H1 (cell line): ENCODE measurements around the gene COL9A2. TPM values are rescaled to one million over a fixed set of nuclear protein-coding genes. Genes with fewer than 3 reads are reported as not detected.

Experiments
- CTCF ChIA-PET: fragments of 300-600 bp; sonication (Branson Sonifier 250); formaldehyde crosslinking; loops from one replicate; lab custom pipeline; 2021; ENCODE audit not compliant: partially characterized antibody; lab: Charles Lee
- POLR2A ChIA-PET: fragments of 300-600 bp; sonication (Branson Sonifier 250); formaldehyde crosslinking; loops from one replicate; lab custom pipeline; 2021; ENCODE audit warnings: inconsistent platforms; ENCODE audit not compliant: partially characterized antibody; lab: Charles Lee
- DNase-seq, 2 experiments: peaks; one replicate each; pipeline versions ENCODE4 v3.0.0 to v3.0.0-alpha.2; 2010 to 2022; ENCODE audit warnings: low spot score in 2 of 2, low read depth in 1 of 2, mixed read lengths in 1 of 2
- FAIRE-seq: peaks from 2 replicates; lab custom pipeline; 2011; peaks lifted over from hg19 to GRCh38; lab: Jason Lieb, UNC
- H2AFZ ChIP-seq: 2 replicates; pipeline ENCODE4 v1.8.1; 2012; ENCODE audit warnings: low read length, inconsistent platforms
- H2AK5ac ChIP-seq: 2 replicates; pipeline ENCODE4 v1.6.1; 2013; ENCODE audit warnings: low read depth, low read length
- H2BK120ac ChIP-seq: replicated peaks from 2 replicates; pipeline ENCODE3; 2013; ENCODE audit warnings: low read depth, low read length, inconsistent platforms
- H2BK12ac ChIP-seq: 2 replicates; pipeline ENCODE4 v1.6.1; 2013; ENCODE audit warnings: low read depth, low read length
- H2BK15ac ChIP-seq: 2 replicates; pipeline ENCODE4 v1.6.1; 2013; ENCODE audit warnings: low read length
- H2BK20ac ChIP-seq: 2 replicates; pipeline ENCODE4 v1.6.1; 2013; ENCODE audit warnings: low read length
- H2BK5ac ChIP-seq: 2 replicates; pipeline ENCODE4 v1.6.1; 2013; ENCODE audit warnings: low read depth, low read length
- H3K14ac ChIP-seq: 2 replicates; pipeline ENCODE4 v1.6.1; 2013; ENCODE audit warnings: inconsistent platforms; ENCODE audit not compliant: insufficient read length
- H3K18ac ChIP-seq: 2 replicates; pipeline ENCODE4 v1.6.1; 2013; ENCODE audit warnings: low read length; ENCODE audit errors: extremely low read depth
- H3K23ac ChIP-seq: 2 replicates; pipeline ENCODE4 v1.6.1; 2013; ENCODE audit warnings: inconsistent platforms; ENCODE audit not compliant: insufficient read length
- H3K23me2 ChIP-seq: 2 replicates; pipeline ENCODE4 v1.6.1; 2013; ENCODE audit warnings: low read depth, low read length
- H3K27ac ChIP-seq: 2 replicates; pipeline ENCODE4 v1.6.1; 2011; ENCODE audit warnings: low read depth, low read length, inconsistent platforms
- H3K27me3 ChIP-seq, 4 experiments: replicated peaks in 1 of 4; 1 replicate in 1 of 4; 2 replicates in 3 of 4; pipeline versions ENCODE4 v1.6.1 to v1.8.1; 2011 to 2013; ENCODE audit warnings: low read length in 3 of 4, mild to moderate bottlenecking in 3 of 4, inconsistent platforms in 2 of 4, mixed read lengths in 2 of 4, moderate library complexity in 1 of 4; ENCODE audit not compliant: control insufficient read depth in 3 of 4, insufficient read depth in 3 of 4; ENCODE audit errors: extremely low read depth in 1 of 4
- H3K36me3 ChIP-seq, 4 experiments: 2 replicates each; pipeline versions ENCODE4 v1.6.1 to v1.8.1; 2011 to 2013; ENCODE audit warnings: mild to moderate bottlenecking in 4 of 4, low read length in 3 of 4, moderate library complexity in 2 of 4, control low read depth in 1 of 4, inconsistent platforms in 1 of 4; ENCODE audit not compliant: insufficient read depth in 4 of 4, control insufficient read depth in 2 of 4
- H3K4ac ChIP-seq: replicated peaks from 2 replicates; pipeline ENCODE3; 2013; ENCODE audit warnings: low read length, low read depth, mixed read lengths, inconsistent platforms; ENCODE audit not compliant: insufficient read length
- H3K4me1 ChIP-seq, 4 experiments: replicated peaks in 1 of 4; 1 replicate in 1 of 4; 2 replicates in 3 of 4; pipeline versions ENCODE4 v1.6.1 to v1.8.1; 2011 to 2013; ENCODE audit warnings: low read length in 3 of 4, inconsistent platforms in 2 of 4, mixed read lengths in 1 of 4; ENCODE audit not compliant: insufficient read depth in 4 of 4, control insufficient read depth in 3 of 4
- H3K4me2 ChIP-seq, 2 experiments: 2 replicates each; pipeline versions ENCODE4 v1.6.1 to v1.8.1; 2011 to 2013; ENCODE audit warnings: low read depth in 2 of 2, low read length in 2 of 2, control low read depth in 1 of 2, inconsistent platforms in 1 of 2, mild to moderate bottlenecking in 1 of 2; ENCODE audit not compliant: insufficient read depth in 1 of 2
- H3K4me3 ChIP-seq, 4 experiments: fragments of 200-600, 300-600 bp in 1 of 4; sonication (generic), shearing (Covaris generic), sonication (Bioruptor Twin) in 1 of 4; 2 replicates each; pipeline versions ENCODE4 v1.5.1 to v1.8.1; 2011 to 2016; ENCODE audit warnings: low read length in 4 of 4, low read depth in 3 of 4, control low read depth in 2 of 4, inconsistent platforms in 2 of 4, mild to moderate bottlenecking in 2 of 4, mixed read lengths in 1 of 4, moderate library complexity in 1 of 4; ENCODE audit not compliant: insufficient read depth in 2 of 4; ENCODE audit errors: extremely low read depth in 1 of 4
- H3K56ac ChIP-seq: replicated peaks from 2 replicates; pipeline ENCODE3; 2013; ENCODE audit warnings: low read depth, mild to moderate bottlenecking, mixed read lengths, low read length, inconsistent platforms; ENCODE audit not compliant: insufficient read length
- H3K79me1 ChIP-seq: 2 replicates; pipeline ENCODE4 v1.6.1; 2013; ENCODE audit warnings: low read depth, low read length, control low read depth
- H3K79me2 ChIP-seq, 2 experiments: 2 replicates each; pipeline versions ENCODE4 v1.6.1 to v1.8.1; 2012 to 2013; ENCODE audit warnings: low read length in 2 of 2, mild to moderate bottlenecking in 2 of 2, inconsistent platforms in 1 of 2; ENCODE audit not compliant: insufficient read depth in 2 of 2, control insufficient read depth in 1 of 2
- H3K9ac ChIP-seq, 4 experiments: replicated peaks in 1 of 4; 1 replicate in 1 of 4; 2 replicates in 3 of 4; pipeline versions ENCODE4 v1.6.1 to v1.8.1; 2011 to 2013; ENCODE audit warnings: low read depth in 3 of 4, low read length in 3 of 4, control low read depth in 2 of 4, mild to moderate bottlenecking in 2 of 4, moderate library complexity in 2 of 4, inconsistent platforms in 1 of 4; ENCODE audit errors: extremely low read depth in 1 of 4
- H3K9me3 ChIP-seq, 2 experiments: 2 replicates each; pipeline versions ENCODE4 v1.6.1 to v1.8.1; 2012 to 2013; ENCODE audit warnings: mild to moderate bottlenecking in 2 of 2, moderate library complexity in 2 of 2, control low read depth in 1 of 2, inconsistent platforms in 1 of 2, low read depth in 1 of 2, low read length in 1 of 2, mixed read lengths in 1 of 2; ENCODE audit not compliant: insufficient read depth in 2 of 2
- H4K20me1 ChIP-seq, 2 experiments: replicated peaks in 1 of 2; 2 replicates each; pipeline versions ENCODE3 to v1.8.1; 2011 to 2013; ENCODE audit warnings: inconsistent platforms in 2 of 2, low read length in 2 of 2, mild to moderate bottlenecking in 1 of 2; ENCODE audit not compliant: insufficient read depth in 2 of 2, control insufficient read depth in 1 of 2
- H4K5ac ChIP-seq: 2 replicates; pipeline ENCODE4 v1.6.1; 2013; ENCODE audit warnings: low read length, low read depth, mixed read lengths, inconsistent platforms; ENCODE audit not compliant: insufficient read length
- H4K8ac ChIP-seq: 2 replicates; pipeline ENCODE4 v1.8.0; 2013; ENCODE audit warnings: mild to moderate bottlenecking, moderate library complexity, low read length, inconsistent platforms; ENCODE audit not compliant: insufficient read depth; ENCODE audit errors: extremely low read depth
- H4K91ac ChIP-seq: replicated peaks from 2 replicates; pipeline ENCODE3; 2013; ENCODE audit warnings: low read length, mixed read lengths, inconsistent platforms; ENCODE audit not compliant: insufficient read length
- ATF2 ChIP-seq: IDR thresholded peaks from 2 replicates; pipeline ENCODE4 v1.6.1; 2012; ENCODE audit warnings: low read length, inconsistent platforms
- ATF3 ChIP-seq: IDR thresholded peaks from 2 replicates; pipeline ENCODE4 v1.6.1; 2011; ENCODE audit warnings: low read depth, mild to moderate bottlenecking, low read length; ENCODE audit not compliant: insufficient read depth
- HDAC6 ChIP-seq: IDR thresholded peaks from one replicate; pipeline ENCODE4 v1.7.1; 2012; ENCODE audit warnings: low read depth, mild to moderate bottlenecking, inconsistent platforms, low read length, moderate library complexity
- NANOG ChIP-seq: IDR thresholded peaks from 2 replicates; pipeline ENCODE4 v1.6.1; 2011; ENCODE audit warnings: low read length, low read depth, mild to moderate bottlenecking, inconsistent platforms; ENCODE audit not compliant: insufficient read depth, poor library complexity, severe bottlenecking
- PHF8 ChIP-seq: fragments of 200-600 bp; sonication (generic); conservative IDR thresholded peaks from 2 replicates; pipeline ENCODE4 v1.7.1; 2012; ENCODE audit warnings: low read depth, mild to moderate bottlenecking, inconsistent platforms, low read length, moderate library complexity
- YY1 ChIP-seq: IDR thresholded peaks from 2 replicates; pipeline ENCODE4 v1.6.1; 2011; ENCODE audit warnings: low read depth, mild to moderate bottlenecking, low read length
- WGBS, 2 experiments: shearing (Covaris generic) in 1 of 2; methylation state at CpG; one replicate each; pipeline versions ENCODE4 v1.1.6 to v1.1.7; 2013 to 2015; ENCODE audit warnings: low lambda C conversion rate in 2 of 2, mixed read lengths in 2 of 2, inconsistent platforms in 1 of 2, low coverage in 1 of 2, missing lambda C conversion rate in 1 of 2; ENCODE audit not compliant: insufficient replicate concordance in 2 of 2, insufficient coverage in 1 of 2, insufficient read length in 1 of 2; ENCODE audit errors: extremely low coverage in 1 of 2, missing lambda C conversion rate in 1 of 2; 5-methylcytosine and 5-hydroxymethylcytosine counted together
- polyA plus RNA-seq, 7 experiments: library from polyadenylated mRNA; depleted of rRNA in 3 of 7; stranded (reverse) in 5 of 7; unstranded in 2 of 7; fragments of >200 nt in 5 of 7; fragments of 200-250 nt in 2 of 7; gene quantifications; 1 replicate in 5 of 7; 2 replicates in 1 of 7; 4 replicates in 1 of 7; pipeline versions ENCODE4 v1.2.1 to v1.2.3, GENCODE V29; 2011 to 2013; ENCODE audit warnings: missing spikeins in 2 of 7, mixed read lengths in 2 of 7
- total RNA-seq: library from RNA; stranded (reverse); fragmentation: NEBNext Ultra II Directional; extraction: Animal tissue kit (Norgen Biotek cat#: 25700); gene quantifications from 2 replicates; pipeline ENCODE4 v1.2.1, GENCODE V29; 2021

Gene COL9A2
- total and polyA plus RNA-seq, 2 of the 8 experiments (the other 6 are each of a cell fraction or from before 2014, with no cell fraction given): 3.2 to 3.3 TPM

GRCh38 chr1:40352126-40352525, 35.0 kb upstream of the COL9A2 start:
- POLR2A ChIA-PET: no interaction called here
- Histone ChIP-seq H3K79me1 (no peaks in the 10 kb centered on the region), H3K56ac (no peak overlapping the region), H4K8ac (no peak overlapping the region), H3K18ac (no peak overlapping the region), H3K23me2 (no peaks in the 10 kb centered on the region), H2BK5ac (no peak overlapping the region), H3K23ac (no peak overlapping the region), H3K79me2 (no peaks in the 10 kb centered on the region), H3K4me3 (no peak overlapping the region), H2AFZ (no peak overlapping the region), H3K36me3 (no peaks in the 10 kb centered on the region), H2BK20ac (no peak overlapping the region), H4K20me1 (no peaks in the 10 kb centered on the region), H3K4me1 (no peaks in the 10 kb centered on the region), H3K27me3 (no peaks in the 10 kb centered on the region), H3K9ac (no peak overlapping the region), H4K91ac (no peak overlapping the region), H2BK120ac (no peak overlapping the region), H3K14ac (no peak overlapping the region), H2AK5ac (no peak overlapping the region), H2BK12ac (no peak overlapping the region), H3K9me3 (no peaks in the 10 kb centered on the region), H3K27ac (no peak overlapping the region), H3K4me2 (no peak overlapping the region), H2BK15ac (no peak overlapping the region), H4K5ac (no peak overlapping the region), H3K4ac (no peak overlapping the region)
- TF ChIP-seq YY1: no peak
- TF ChIP-seq HDAC6: no peak
- TF ChIP-seq ATF3: no peak
- TF ChIP-seq NANOG: no peak
- TF ChIP-seq PHF8: no peak
- TF ChIP-seq ATF2: no peak
- DNase-seq (no peak), FAIRE-seq (no peak)
- 98% methylated on average over 3 of the region's 3 CpGs; no CpG with 5 or more reads in 1 of the 2 experiments for WGBS, 2 experiments
- CTCF ChIA-PET: interaction anchor here (0.6 to 3.5 kb wide), 5 partner anchors 12 to 1933 kb away, joined by 3 to 16 read pairs (median 3); no protein-coding TSS in a partner anchor
